ENCODE measurements around the gene VAPB. TPM values are rescaled to one million over a fixed set of nuclear protein-coding genes. Genes with fewer than 3 reads are reported as not detected.
A peak's percentile ranks its signal among the peaks of the same experiment; 100 is the strongest.
"Not testable (repeated sequence)": the region's sequence is repeated elsewhere in the genome, so short reads cannot be mapped to it uniquely, and the experiment has no call there.

The VAPB gene
- total RNA-seq, 1 experiment from 2014 or later, result 65.1 TPM

- Mint-ChIP-seq H3K27ac (peak overlapping the region in 2 of 3 experiments; percentile 77 to 94; a peak in 4 of 7 replicates), H3K4me3 (no peak overlapping the region), H3K27me3 (ENCODE audit: low read depth) (no peaks in the 10 kb centered on the region), H3K4me1 (peaks cover 37 to 44% of the 10 kb centered on the region in 2 experiments), H3K9me3 (peaks cover 0 to 5% of the 10 kb centered on the region in 2 experiments; a peak in 3 of 5 replicates), H3K36me3 (ENCODE audit: insufficient read depth in 1 of 3, low read depth in 3 of 3) (peaks cover 19 to 33% (median 27%) of the 10 kb centered on the region in 3 experiments)
- H3K23me2 ChIP-seq (ENCODE audit: insufficient read length, low read depth, low read length, poor library complexity, severe bottlenecking), result no peaks in the 10 kb centered on the region
- no peak overlapping the region for H4K5ac ChIP-seq (ENCODE audit: insufficient read length, low read depth, low read length)
- no peak overlapping the region for H2BK5ac ChIP-seq (ENCODE audit: insufficient read length, low read length)
- no peak overlapping the region for H3K14ac ChIP-seq (ENCODE audit: insufficient read depth, low read length)
- no peak overlapping the region for H3K56ac ChIP-seq (ENCODE audit: insufficient read length, low read depth, low read length)
- no peaks in the 10 kb centered on the region for H3K4me1 ChIP-seq (ENCODE audit: insufficient read depth, low read length)
- no peak overlapping the region for H2BK12ac ChIP-seq (ENCODE audit: insufficient read length, low read depth, low read length)
- no peak overlapping the region for H3K9ac ChIP-seq (ENCODE audit: extremely low read depth, insufficient read length, low read length)
- H4K20me1 ChIP-seq (ENCODE audit: control insufficient read depth, insufficient read depth, insufficient read length), result no peaks in the 10 kb centered on the region
- H2BK120ac ChIP-seq (ENCODE audit: low read depth, low read length, poor library complexity, severe bottlenecking), result no peak overlapping the region
- peaks cover 8% of the 10 kb centered on the region; the same call in 1 of the 2 replicates for H3K79me2 ChIP-seq (ENCODE audit: insufficient read depth, low read length)
- TF ChIP-seq CTCF (conservative IDR thresholded peaks at IDR 0.05), result no peak
- H3K4ac ChIP-seq (ENCODE audit: low read depth, low read length), result no peak overlapping the region
- DNase-seq, result no peak
- no peak overlapping the region for H2BK15ac ChIP-seq (ENCODE audit: low read depth, low read length)
- no CpG with 5 or more reads among the region's 6 CpGs for WGBS (ENCODE audit: extremely low coverage, insufficient read length, low lambda C conversion rate)
- H3K27me3 ChIP-seq (ENCODE audit: insufficient read depth, low read length), result no peaks in the 10 kb centered on the region
- no peak overlapping the region for H3K27ac ChIP-seq (ENCODE audit: insufficient read length, low read depth, low read length)
- H2BK20ac ChIP-seq (ENCODE audit: low read depth, low read length, poor library complexity, severe bottlenecking), result no peak overlapping the region
- no peak overlapping the region for H3K18ac ChIP-seq (ENCODE audit: insufficient read length, low read depth, low read length)
- H4K91ac ChIP-seq (ENCODE audit: insufficient read length, low read depth, low read length), result no peak overlapping the region
- no peak overlapping the region for H3K23ac ChIP-seq (ENCODE audit: insufficient read length, low read depth, low read length)
- no peak overlapping the region for H3T11ph ChIP-seq (ENCODE audit: low read length)
- no peak overlapping the region for H3K4me2 ChIP-seq (ENCODE audit: insufficient read depth, insufficient read length, low read length)
- no peak overlapping the region for H2AK5ac ChIP-seq (ENCODE audit: insufficient read length, low read length)
- H3K9me3 ChIP-seq (ENCODE audit: control insufficient read depth, low read depth, low read length), result no peaks in the 10 kb centered on the region
- H2AFZ ChIP-seq (ENCODE audit: low read length), result no peak overlapping the region
- no peak overlapping the region for H4K8ac ChIP-seq (replicated peaks; ENCODE audit: insufficient read length, low read depth, low read length)
- H3K79me1 ChIP-seq (ENCODE audit: insufficient read depth, low read depth, low read length, poor library complexity, severe bottlenecking), result peaks cover 3% of the 10 kb centered on the region
These were observed 35.4 kb downstream of the VAPB start for GRCh38 chr20:58424218-58424969.

- WGBS (ENCODE audit: extremely low coverage, insufficient read length, low lambda C conversion rate), result no CpG with 5 or more reads among the region's 3 CpGs
These were observed 38.5 kb downstream of the VAPB start for GRCh38 chr20:58427571-58427970.

More at GRCh38 chr20:58427571-58427970, 38.5 kb downstream of the VAPB start:
- H3K23me2 ChIP-seq (ENCODE audit: insufficient read length, low read depth, low read length, poor library complexity, severe bottlenecking); H3K27ac Mint-ChIP-seq; H3K27me3 Mint-ChIP-seq (ENCODE audit: low read depth); H3K9me3 ChIP-seq (ENCODE audit: control insufficient read depth, low read depth, low read length); H3K27me3 ChIP-seq (ENCODE audit: insufficient read depth, low read length); H3K4me2 ChIP-seq (ENCODE audit: insufficient read depth, insufficient read length, low read length); H3K4ac ChIP-seq (ENCODE audit: low read depth, low read length); H4K20me1 ChIP-seq (ENCODE audit: control insufficient read depth, insufficient read depth, insufficient read length); H2BK12ac ChIP-seq (ENCODE audit: insufficient read length, low read depth, low read length); DNase-seq; H2AFZ ChIP-seq (ENCODE audit: low read length); H4K5ac ChIP-seq (ENCODE audit: insufficient read length, low read depth, low read length); H3K4me3 Mint-ChIP-seq; H3K79me2 ChIP-seq (ENCODE audit: insufficient read depth, low read length); H3K79me1 ChIP-seq (ENCODE audit: insufficient read depth, low read depth, low read length, poor library complexity, severe bottlenecking); H3K9me3 Mint-ChIP-seq; H3T11ph ChIP-seq (ENCODE audit: low read length); H2BK5ac ChIP-seq (ENCODE audit: insufficient read length, low read length); H4K91ac ChIP-seq (ENCODE audit: insufficient read length, low read depth, low read length); H4K8ac ChIP-seq (replicated peaks; ENCODE audit: insufficient read length, low read depth, low read length); H3K4me1 ChIP-seq (ENCODE audit: insufficient read depth, low read length); H3K18ac ChIP-seq (ENCODE audit: insufficient read length, low read depth, low read length); H2BK20ac ChIP-seq (ENCODE audit: low read depth, low read length, poor library complexity, severe bottlenecking); H3K56ac ChIP-seq (ENCODE audit: insufficient read length, low read depth, low read length); H3K14ac ChIP-seq (ENCODE audit: insufficient read depth, low read length); H2BK15ac ChIP-seq (ENCODE audit: low read depth, low read length); H2BK120ac ChIP-seq (ENCODE audit: low read depth, low read length, poor library complexity, severe bottlenecking); H3K27ac ChIP-seq (ENCODE audit: insufficient read length, low read depth, low read length); H3K23ac ChIP-seq (ENCODE audit: insufficient read length, low read depth, low read length); H2AK5ac ChIP-seq (ENCODE audit: insufficient read length, low read length); H3K9ac ChIP-seq (ENCODE audit: extremely low read depth, insufficient read length, low read length): not testable (repeated sequence)
- Mint-ChIP-seq H3K4me1 (peaks cover 23 to 29% of the 10 kb centered on the region in 2 experiments), H3K36me3 (ENCODE audit: insufficient read depth in 1 of 3, low read depth in 3 of 3) (peaks cover 16 to 20% (median 18%) of the 10 kb centered on the region in 3 experiments)
